ENCODE results near the gene SATL1. TPM values are rescaled to one million over a fixed set of nuclear protein-coding genes. Genes with fewer than 3 reads are reported as not detected.
A peak's percentile ranks its signal among the peaks of the same experiment; 100 is the strongest.

Gene SATL1
- total RNA-seq, 2 donors from 2014 or later = not detected

GRCh38 chrX:85140964-85141363 is 102.6 kb downstream of the SATL1 start:
- DNase-seq (no peak), ATAC-seq (replicated peaks in 1 of 2) (no peak)
- no peaks in the 10 kb centered on the region for H3K9me3 Mint-ChIP-seq
- H3K4me1 Mint-ChIP-seq (ENCODE audit: low read depth) = no peaks in the 10 kb centered on the region
- no peaks in the 10 kb centered on the region for H3K36me3 Mint-ChIP-seq (ENCODE audit: insufficient read depth in 2 of 2)
- no peaks in the 10 kb centered on the region for H3K27me3 Mint-ChIP-seq (ENCODE audit: low read depth)
- no peak overlapping the region for H3K4me3 Mint-ChIP-seq
- no peak overlapping the region for H3K27ac Mint-ChIP-seq

- DNase-seq (no peak), ATAC-seq (replicated peaks in 1 of 2) (no peak)
- H3K4me3 Mint-ChIP-seq = no peak overlapping the region
- H3K4me1 Mint-ChIP-seq (ENCODE audit: low read depth) = no peaks in the 10 kb centered on the region
- H3K36me3 Mint-ChIP-seq (ENCODE audit: insufficient read depth in 2 of 2) = no peaks in the 10 kb centered on the region
- H3K27me3 Mint-ChIP-seq (ENCODE audit: low read depth) = peaks cover 5% of the 10 kb centered on the region
- no peak overlapping the region for H3K27ac Mint-ChIP-seq
- H3K9me3 Mint-ChIP-seq = peaks cover 0 to 2% of the 10 kb centered on the region in 2 donors
These were observed 104.2 kb downstream of the SATL1 start for GRCh38 chrX:85139422-85139821.

GRCh38 chrX:85136409-85136808 is 107.2 kb downstream of the SATL1 start:
- Mint-ChIP-seq H3K4me3 (no peak overlapping the region), H3K36me3 (ENCODE audit: insufficient read depth in 2 of 2) (no peaks in the 10 kb centered on the region), H3K27ac (no peak overlapping the region), H3K9me3 (peaks cover 0 to 5% of the 10 kb centered on the region in 2 donors), H3K4me1 (ENCODE audit: low read depth) (no peaks in the 10 kb centered on the region), H3K27me3 (ENCODE audit: low read depth) (peaks cover 14% of the 10 kb centered on the region)
- no peak for ATAC-seq (replicated peaks in 1 of 2)
- DNase-seq = no peak

- Mint-ChIP-seq H3K27me3 (ENCODE audit: low read depth) (peaks cover 27% of the 10 kb centered on the region), H3K27ac (no peak overlapping the region), H3K4me3 (no peak overlapping the region), H3K9me3 (peaks cover 0 to 1% of the 10 kb centered on the region in 2 donors), H3K36me3 (ENCODE audit: insufficient read depth in 2 of 2) (no peaks in the 10 kb centered on the region), H3K4me1 (ENCODE audit: low read depth) (no peaks in the 10 kb centered on the region)
- DNase-seq (no peak), ATAC-seq (replicated peaks in 1 of 2) (no peak)
These were observed 128.3 kb downstream of the SATL1 start for GRCh38 chrX:85115252-85115651.

- H3K27me3 Mint-ChIP-seq (ENCODE audit: low read depth) = peaks cover 22% of the 10 kb centered on the region
- no peak for DNase-seq
- no peak for ATAC-seq (replicated peaks in 1 of 2)
These were observed 128.8 kb downstream of the SATL1 start for GRCh38 chrX:85114776-85115175.

GRCh38 chrX:85114171-85114570 is 129.4 kb downstream of the SATL1 start:
- Mint-ChIP-seq H3K27me3 (ENCODE audit: low read depth) (peaks cover 22% of the 10 kb centered on the region), H3K4me1 (ENCODE audit: low read depth) (no peaks in the 10 kb centered on the region), H3K9me3 (peaks cover 0 to 1% of the 10 kb centered on the region in 2 donors), H3K36me3 (ENCODE audit: insufficient read depth in 2 of 2) (no peaks in the 10 kb centered on the region), H3K4me3 (no peak overlapping the region), H3K27ac (no peak overlapping the region)
- ATAC-seq (replicated peaks in 1 of 2) (no peak), DNase-seq (no peak)

More at GRCh38 chrX:85114776-85115175, 128.8 kb downstream of the SATL1 start:
- peaks cover 0 to 1% of the 10 kb centered on the region in 2 donors for H3K9me3 Mint-ChIP-seq
- no peaks in the 10 kb centered on the region for H3K4me1 Mint-ChIP-seq (ENCODE audit: low read depth)
- H3K27ac Mint-ChIP-seq = no peak overlapping the region
- no peak overlapping the region for H3K4me3 Mint-ChIP-seq
- no peaks in the 10 kb centered on the region for H3K36me3 Mint-ChIP-seq (ENCODE audit: insufficient read depth in 2 of 2)

- Mint-ChIP-seq H3K4me1 (ENCODE audit: low read depth) (no peaks in the 10 kb centered on the region), H3K27ac (no peak overlapping the region), H3K27me3 (ENCODE audit: low read depth) (peaks cover 22% of the 10 kb centered on the region), H3K36me3 (ENCODE audit: insufficient read depth in 2 of 2) (no peaks in the 10 kb centered on the region), H3K9me3 (peaks cover 0 to 1% of the 10 kb centered on the region in 2 donors), H3K4me3 (no peak overlapping the region)
- no peak for DNase-seq
- no peak for ATAC-seq (replicated peaks in 1 of 2)
These were observed 129.8 kb downstream of the SATL1 start for GRCh38 chrX:85113746-85114145.

GRCh38 chrX:85112293-85112692 is 131.3 kb downstream of the SATL1 start:
- Mint-ChIP-seq H3K27ac (no peak overlapping the region), H3K4me3 (no peak overlapping the region), H3K9me3 (peaks cover 0 to 1% of the 10 kb centered on the region in 2 donors), H3K27me3 (ENCODE audit: low read depth) (peaks cover 22% of the 10 kb centered on the region), H3K4me1 (ENCODE audit: low read depth) (no peaks in the 10 kb centered on the region), H3K36me3 (ENCODE audit: insufficient read depth in 2 of 2) (no peaks in the 10 kb centered on the region)
- ATAC-seq (replicated peaks in 1 of 2) = no peak
- DNase-seq = no peak

- Mint-ChIP-seq H3K9me3 (peaks cover 0 to 1% of the 10 kb centered on the region in 2 donors), H3K27me3 (ENCODE audit: low read depth) (peaks cover 22% of the 10 kb centered on the region), H3K27ac (no peak overlapping the region), H3K4me3 (no peak overlapping the region), H3K4me1 (ENCODE audit: low read depth) (no peaks in the 10 kb centered on the region), H3K36me3 (ENCODE audit: insufficient read depth in 2 of 2) (no peaks in the 10 kb centered on the region)
- DNase-seq (peak in 1 of 2 donors; percentile 11), ATAC-seq (replicated peaks in 1 of 2) (no peak)
These were observed 132.2 kb downstream of the SATL1 start for GRCh38 chrX:85111347-85111746.

GRCh38 chrX:85109235-85109634 is 134.3 kb downstream of the SATL1 start:
- H3K36me3 Mint-ChIP-seq (ENCODE audit: insufficient read depth in 2 of 2) = no peaks in the 10 kb centered on the region
- H3K27ac Mint-ChIP-seq = no peak overlapping the region
- ATAC-seq (replicated peaks in 1 of 2) = no peak
- H3K4me3 Mint-ChIP-seq = no peak overlapping the region
- DNase-seq = peak in 1 of 2 donors; percentile 9
- H3K4me1 Mint-ChIP-seq (ENCODE audit: low read depth) = no peaks in the 10 kb centered on the region
- no peaks in the 10 kb centered on the region for H3K9me3 Mint-ChIP-seq
- peaks cover 6% of the 10 kb centered on the region for H3K27me3 Mint-ChIP-seq (ENCODE audit: low read depth)

GRCh38 chrX:85108165-85108564 is 135.4 kb downstream of the SATL1 start:
- Mint-ChIP-seq H3K4me1 (ENCODE audit: low read depth) (no peaks in the 10 kb centered on the region), H3K9me3 (no peaks in the 10 kb centered on the region)

GRCh38 chrX:85107407-85107806 is 136.2 kb downstream of the SATL1 start:
- Mint-ChIP-seq H3K4me1 (ENCODE audit: low read depth) (no peaks in the 10 kb centered on the region), H3K27ac (no peak overlapping the region)
- no peak for DNase-seq

More at GRCh38 chrX:85108165-85108564, 135.4 kb downstream of the SATL1 start:
- Mint-ChIP-seq H3K36me3 (ENCODE audit: insufficient read depth in 2 of 2) (no peaks in the 10 kb centered on the region), H3K27me3 (ENCODE audit: low read depth) (peaks cover 5% of the 10 kb centered on the region), H3K27ac (no peak overlapping the region), H3K4me3 (no peak overlapping the region)
- no peak for DNase-seq
- ATAC-seq (replicated peaks in 1 of 2) = no peak

GRCh38 chrX:85089321-85089840 is 154.2 kb downstream of the SATL1 start:
- ATAC-seq (replicated peaks in 1 of 2) (no peak), DNase-seq (no peak)
- no peaks in the 10 kb centered on the region for H3K9me3 Mint-ChIP-seq
- H3K4me1 Mint-ChIP-seq (ENCODE audit: low read depth) = no peaks in the 10 kb centered on the region
- H3K27ac Mint-ChIP-seq = no peak overlapping the region
- H3K27me3 Mint-ChIP-seq (ENCODE audit: low read depth) = peaks cover 7% of the 10 kb centered on the region
- peaks cover 11 to 13% of the 10 kb centered on the region in 2 donors for H3K36me3 Mint-ChIP-seq (ENCODE audit: insufficient read depth in 2 of 2)
- H3K4me3 Mint-ChIP-seq = no peak overlapping the region

More at GRCh38 chrX:85107407-85107806, 136.2 kb downstream of the SATL1 start:
- H3K9me3 Mint-ChIP-seq = no peaks in the 10 kb centered on the region
- no peaks in the 10 kb centered on the region for H3K36me3 Mint-ChIP-seq (ENCODE audit: insufficient read depth in 2 of 2)
- no peaks in the 10 kb centered on the region for H3K27me3 Mint-ChIP-seq (ENCODE audit: low read depth)
- H3K4me3 Mint-ChIP-seq = no peak overlapping the region
- ATAC-seq (replicated peaks in 1 of 2) = no peak

GRCh38 chrX:85084770-85085393 is 158.7 kb downstream of the SATL1 start:
- ATAC-seq (replicated peaks in 1 of 2) (no peak), DNase-seq (peak; percentile 8 to 10)
- peaks cover 7% of the 10 kb centered on the region for H3K27me3 Mint-ChIP-seq (ENCODE audit: low read depth)
- peaks cover 6 to 9% of the 10 kb centered on the region in 2 donors for H3K36me3 Mint-ChIP-seq (ENCODE audit: insufficient read depth in 2 of 2)
- H3K9me3 Mint-ChIP-seq = no peaks in the 10 kb centered on the region
- H3K4me1 Mint-ChIP-seq (ENCODE audit: low read depth) = no peaks in the 10 kb centered on the region
- no peak overlapping the region for H3K27ac Mint-ChIP-seq
- no peak overlapping the region for H3K4me3 Mint-ChIP-seq

Data from activated T-cell treated with anti-CD3 and anti-CD28 coated beads, Interleukin-2, amount 50 U/mL, for 72 hours (primary cell).